Measurements from ENCODE around the gene GALNT2. TPM values are rescaled to one million over a fixed set of nuclear protein-coding genes. Genes with fewer than 3 reads are reported as not detected.

The GALNT2 gene
- total RNA-seq, 1 experiment from 2014 or later, result 152 TPM

GRCh38 chr1:230122366-230123279, 55.6 kb downstream of the GALNT2 start:
- Histone ChIP-seq H3K9me3 (ENCODE audit: control insufficient read depth, insufficient read depth, low read depth, low read length) (no peaks in the 10 kb centered on the region), H3K4me1 (ENCODE audit: control insufficient read depth, insufficient read depth, low read length) (peaks cover 17% of the 10 kb centered on the region), H3K27ac (ENCODE audit: low read length) (no peak overlapping the region), H3K36me3 (ENCODE audit: control insufficient read depth, insufficient read depth, low read length) (no peaks in the 10 kb centered on the region), H3K4me3 (ENCODE audit: low read depth in 2 of 2, low read length in 2 of 2) (no peak overlapping the region), H3K27me3 (ENCODE audit: control insufficient read depth, insufficient read depth, low read length) (no peaks in the 10 kb centered on the region)
- DNase-seq (ENCODE audit: low read depth, low spot score), result no peak
- CTCF ChIA-PET, result no interaction called here
- intact Hi-C loops (cut with micrococcal nuclease; ENCODE audit: unreplicated experiment) (no loop called here), in situ Hi-C loops (cut with HindIII; ENCODE audit: low pct_unique_long_range_greater_than_20kb, low sequenced_read_pairs) (no loop called here)
- no peak for TF ChIP-seq CTCF (IDR thresholded peaks at IDR 0.05)
- TF ChIP-seq TCF7L2 (IDR thresholded peaks at IDR 0.05; ENCODE audit: low read depth, low read length), result no peak
- ATAC-seq, result no peak
- BruUV-seq (replicated peaks), result no TSS peak
- POLR2A ChIA-PET, result no interaction called here

DNA sequence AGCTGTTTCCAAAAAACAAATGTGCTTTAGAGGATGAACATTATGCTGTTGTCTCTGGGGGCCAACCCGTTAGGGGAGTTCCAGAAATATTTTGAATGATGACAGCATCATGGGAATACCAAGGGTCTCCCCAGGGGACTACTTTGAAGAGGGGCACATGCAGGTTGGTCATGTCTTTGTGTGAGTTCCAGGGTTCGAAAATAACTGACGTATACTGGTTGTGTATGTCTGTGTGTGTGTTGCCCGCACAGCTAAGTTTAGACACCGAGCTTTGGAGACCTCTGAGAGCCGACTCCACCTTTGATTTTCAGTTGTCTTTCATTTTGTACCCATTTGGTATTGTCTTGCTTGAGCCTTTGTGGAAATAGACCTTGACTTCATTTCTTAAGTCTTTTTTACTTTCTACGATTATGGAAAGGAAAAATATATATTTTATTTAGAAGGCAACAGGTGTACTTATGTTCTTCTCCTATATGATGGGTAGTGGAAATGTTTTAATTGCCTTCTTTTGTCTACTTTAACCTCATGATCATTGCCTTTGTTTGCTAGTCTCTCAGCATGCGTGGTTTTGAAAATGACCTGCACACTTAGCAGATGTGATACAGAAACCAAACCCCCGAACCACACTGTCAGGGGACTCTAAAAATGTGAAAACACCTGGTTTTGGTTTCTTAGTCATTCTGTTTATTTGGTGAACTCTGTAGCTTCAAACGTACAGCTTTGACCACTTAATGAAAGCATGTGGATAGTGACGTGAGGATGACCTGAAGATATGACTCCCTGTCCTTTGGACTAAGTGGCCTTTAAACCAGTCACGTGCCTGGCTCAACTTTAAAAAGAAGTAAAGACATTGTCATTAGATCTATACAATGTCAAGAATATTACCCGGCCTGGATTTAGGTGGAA, 56.5 kb downstream of the GALNT2 start:
- no peak for DNase-seq (ENCODE audit: low read depth, low spot score)
- peaks cover 17% of the 10 kb centered on the region for H3K4me1 ChIP-seq (ENCODE audit: control insufficient read depth, insufficient read depth, low read length)
- no peak for ATAC-seq
- H3K4me3 ChIP-seq (ENCODE audit: low read depth in 2 of 2, low read length in 2 of 2), result no peak overlapping the region
- H3K36me3 ChIP-seq (ENCODE audit: control insufficient read depth, insufficient read depth, low read length), result no peaks in the 10 kb centered on the region
- in situ Hi-C loops (cut with HindIII; ENCODE audit: low pct_unique_long_range_greater_than_20kb, low sequenced_read_pairs), result no loop called here
- intact Hi-C loops (cut with micrococcal nuclease; ENCODE audit: unreplicated experiment), result no loop called here
- BruUV-seq (replicated peaks), result no TSS peak
- no peak overlapping the region for H3K27ac ChIP-seq (ENCODE audit: low read length)
- TF ChIP-seq SIN3A (IDR thresholded peaks at IDR 0.05; ENCODE audit: borderline replicate concordance, insufficient read depth, low read depth, low read length) (no peak), TCF7L2 (IDR thresholded peaks at IDR 0.05; ENCODE audit: low read depth, low read length) (no peak), POLR2AphosphoS5 (IDR thresholded peaks at IDR 0.05; ENCODE audit: low read depth, low read length) (no peak), CTCF (IDR thresholded peaks at IDR 0.05) (no peak)
- H3K27me3 ChIP-seq (ENCODE audit: control insufficient read depth, insufficient read depth, low read length), result no peaks in the 10 kb centered on the region
- ChIA-PET CTCF (no interaction called here), POLR2A (no interaction called here)
- no peaks in the 10 kb centered on the region for H3K9me3 ChIP-seq (ENCODE audit: control insufficient read depth, insufficient read depth, low read depth, low read length)
